NT2/D1 (cell line): Measurements from ENCODE around the gene MITF.

Source experiments
- DNase-seq: peaks from one replicate; pipeline ENCODE4 v3.0.0-alpha.2; 2011; ENCODE audit warnings: low read depth, low spot score
- H3K27me3 ChIP-seq: 2 replicates; pipeline ENCODE4 v1.6.0; 2011; ENCODE audit warnings: mild to moderate bottlenecking; ENCODE audit not compliant: insufficient read length, insufficient read depth
- H3K36me3 ChIP-seq: 2 replicates; pipeline ENCODE4 v1.6.1; 2011; ENCODE audit warnings: mild to moderate bottlenecking, low read length, mixed read lengths; ENCODE audit not compliant: insufficient read depth, insufficient read length
- H3K4me1 ChIP-seq: 2 replicates; pipeline ENCODE4 v1.5.1; 2011; ENCODE audit not compliant: insufficient read depth, insufficient read length
- H3K4me3 ChIP-seq: 2 replicates; pipeline ENCODE4 v1.5.1; 2011; ENCODE audit warnings: low read depth; ENCODE audit not compliant: insufficient read length
- H3K9ac ChIP-seq: 2 replicates; pipeline ENCODE4 v1.6.0; 2011; ENCODE audit warnings: low read depth; ENCODE audit not compliant: insufficient read length
- H3K9me3 ChIP-seq: 2 replicates; pipeline ENCODE4 v1.5.1; 2011; ENCODE audit warnings: mild to moderate bottlenecking, low read length; ENCODE audit not compliant: insufficient read depth
- SUZ12 ChIP-seq: IDR thresholded peaks from 2 replicates; pipeline ENCODE4 v1.6.1; 2011; ENCODE audit not compliant: insufficient read length, insufficient read depth; ENCODE audit errors: extremely low read depth
- YY1 ChIP-seq: IDR thresholded peaks from 2 replicates; pipeline ENCODE4 v1.6.1; 2011; ENCODE audit not compliant: insufficient read length, insufficient read depth
- ZNF274 ChIP-seq: IDR thresholded peaks from 2 replicates; pipeline ENCODE4 v1.6.1; 2011; ENCODE audit warnings: mild to moderate bottlenecking, low read depth, low read length

MITF gene

GRCh38 chr3:69747511-69748258 lies 8.4 kb downstream of the MITF start:
- no peaks in the 10 kb centered on the region for H3K36me3 ChIP-seq
- no peak overlapping the region for H3K4me3 ChIP-seq
- no peaks in the 10 kb centered on the region for H3K27me3 ChIP-seq
- no peak overlapping the region for H3K9ac ChIP-seq
- DNase-seq, result no peak
- no peak for TF ChIP-seq SUZ12
- TF ChIP-seq YY1, result no peak
- TF ChIP-seq ZNF274, result no peak
- no peaks in the 10 kb centered on the region for H3K4me1 ChIP-seq
- peaks cover 3% of the 10 kb centered on the region; the same call in 1 of the 2 replicates for H3K9me3 ChIP-seq

- no peak for DNase-seq
- no peaks in the 10 kb centered on the region for H3K4me1 ChIP-seq
- TF ChIP-seq YY1 (no peak), SUZ12 (no peak), ZNF274 (no peak)
- no peak overlapping the region for H3K9ac ChIP-seq
- no peaks in the 10 kb centered on the region for H3K27me3 ChIP-seq
- peaks cover 11% of the 10 kb centered on the region; the same call in 1 of the 2 replicates for H3K9me3 ChIP-seq
- no peaks in the 10 kb centered on the region for H3K36me3 ChIP-seq
- no peak overlapping the region for H3K4me3 ChIP-seq
These were observed 9.2 kb downstream of the MITF start for GRCh38 chr3:69748503-69748902.

DNA sequence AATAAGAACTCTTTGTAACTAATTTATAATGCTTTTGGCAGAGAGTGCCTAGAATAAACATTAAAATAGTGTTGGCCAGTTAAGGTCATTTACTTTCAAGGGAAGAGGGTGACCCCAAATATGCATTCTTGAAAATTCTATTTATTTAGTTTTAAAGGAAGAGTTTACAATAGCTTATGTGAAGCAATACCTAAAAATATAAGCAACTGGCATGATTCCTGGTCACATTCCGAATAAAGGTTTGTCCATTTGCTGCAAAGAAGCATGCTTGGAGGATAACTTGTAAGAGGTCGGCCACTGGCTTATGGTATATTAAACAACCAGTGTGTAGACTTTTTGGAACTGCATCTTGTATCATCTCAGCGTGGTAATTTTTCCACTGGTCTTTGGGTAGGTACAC lies 10.2 kb downstream of the MITF start:
- Histone ChIP-seq H3K36me3 (no peaks in the 10 kb centered on the region), H3K9ac (no peak overlapping the region), H3K4me1 (no peaks in the 10 kb centered on the region), H3K9me3 (peaks cover 21% of the 10 kb centered on the region; the same call in 1 of the 2 replicates), H3K4me3 (no peak overlapping the region), H3K27me3 (no peaks in the 10 kb centered on the region)
- no peak for TF ChIP-seq ZNF274
- DNase-seq, result no peak

- no peak for DNase-seq
- Histone ChIP-seq H3K4me1 (no peaks in the 10 kb centered on the region), H3K27me3 (no peaks in the 10 kb centered on the region), H3K9ac (no peak overlapping the region), H3K36me3 (no peaks in the 10 kb centered on the region), H3K9me3 (peaks cover 21% of the 10 kb centered on the region; the same call in 1 of the 2 replicates), H3K4me3 (no peak overlapping the region)
- TF ChIP-seq YY1 (no peak), SUZ12 (no peak)
These were observed 11.3 kb downstream of the MITF start for GRCh38 chr3:69750549-69750948.

- TF ChIP-seq SUZ12 (no peak), ZNF274 (no peak), YY1 (no peak)
- Histone ChIP-seq H3K9me3 (peaks cover 21% of the 10 kb centered on the region; the same call in 1 of the 2 replicates), H3K27me3 (no peaks in the 10 kb centered on the region), H3K9ac (no peak overlapping the region), H3K4me1 (no peaks in the 10 kb centered on the region), H3K4me3 (no peak overlapping the region), H3K36me3 (no peaks in the 10 kb centered on the region)
- DNase-seq, result no peak
These were observed 11.8 kb downstream of the MITF start for GRCh38 chr3:69751074-69751476.

DNA sequence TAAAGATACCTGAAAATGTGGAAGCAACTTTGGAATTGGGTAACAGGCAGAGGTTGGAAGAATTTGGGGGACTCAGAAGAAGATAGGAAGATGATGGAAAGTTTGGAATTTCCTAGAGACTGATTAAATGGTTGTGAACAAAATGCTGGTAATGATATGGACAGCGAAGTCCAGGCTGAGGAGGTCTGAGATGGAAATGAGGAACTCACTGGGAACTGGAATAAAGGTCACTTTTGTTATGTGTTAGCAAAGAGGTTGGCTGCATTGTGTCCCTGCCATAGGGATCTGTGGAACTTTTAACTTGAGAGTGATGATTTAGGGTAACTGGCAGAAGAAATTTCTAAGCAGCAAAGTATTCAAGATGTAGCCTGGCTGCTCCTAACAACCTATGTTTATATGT lies 13.0 kb downstream of the MITF start:
- TF ChIP-seq SUZ12 (no peak), YY1 (no peak), ZNF274 (no peak)
- no peak for DNase-seq
- Histone ChIP-seq H3K4me3 (no peak overlapping the region), H3K9me3 (peaks cover 21% of the 10 kb centered on the region; the same call in 1 of the 2 replicates), H3K4me1 (no peaks in the 10 kb centered on the region), H3K36me3 (no peaks in the 10 kb centered on the region), H3K9ac (no peak overlapping the region), H3K27me3 (no peaks in the 10 kb centered on the region)

DNA sequence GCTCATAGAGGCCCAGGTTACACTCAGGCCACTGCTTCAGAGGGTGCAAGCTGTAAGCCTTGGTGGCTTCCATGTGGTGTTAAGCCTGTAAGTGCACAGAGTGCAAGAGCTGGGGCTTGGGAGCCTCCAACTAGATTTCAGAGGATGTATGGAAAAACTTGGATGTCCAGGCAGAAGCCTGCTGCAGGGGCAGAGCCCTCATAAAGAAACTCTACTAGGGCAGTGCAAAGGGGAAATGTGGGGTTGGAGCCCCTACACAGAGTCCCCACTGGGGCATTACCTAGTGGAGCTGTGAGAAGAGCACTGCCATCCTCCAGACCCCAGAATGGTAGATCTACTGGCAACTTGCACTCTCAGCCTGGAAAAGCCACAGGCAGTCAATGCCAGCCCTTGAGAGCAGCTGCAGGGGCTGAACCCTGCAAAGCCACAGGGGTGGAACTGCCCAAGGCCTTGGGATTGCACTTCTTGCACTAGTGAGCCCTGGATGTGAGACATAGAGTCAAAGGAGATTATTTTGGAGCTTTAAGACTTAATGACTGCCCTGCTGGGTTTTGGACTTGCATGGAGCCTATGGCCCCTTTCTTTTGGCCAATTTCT lies 14.0 kb downstream of the MITF start:
- no peak overlapping the region for H3K4me3 ChIP-seq
- no peak overlapping the region for H3K9ac ChIP-seq
- no peaks in the 10 kb centered on the region for H3K27me3 ChIP-seq
- TF ChIP-seq ZNF274 (no peak), YY1 (no peak), SUZ12 (no peak)
- H3K9me3 ChIP-seq, result peaks cover 21% of the 10 kb centered on the region; the same call in 1 of the 2 replicates
- H3K4me1 ChIP-seq, result no peaks in the 10 kb centered on the region
- no peaks in the 10 kb centered on the region for H3K36me3 ChIP-seq
- DNase-seq, result no peak
